Astrocyte of the cerebellum (primary cell): ENCODE data around the gene GDI1.
"Not testable (repeated sequence)": the region's sequence is repeated elsewhere in the genome, so short reads cannot be mapped to it uniquely, and the experiment has no call there.

Experiments
- DNase-seq: peaks from one replicate; pipeline ENCODE4 v3.0.0-alpha.2; 2011; ENCODE audit warnings: low read depth
- H3K4me3 ChIP-seq: 2 replicates; pipeline ENCODE4 v1.5.1; 2011; ENCODE audit warnings: mild to moderate bottlenecking, low read depth, low read length, moderate library complexity
- CTCF ChIP-seq: IDR thresholded peaks from 2 replicates; pipeline ENCODE4 v1.5.1; 2012; ENCODE audit warnings: low read length, low read depth, moderate library complexity, mild to moderate bottlenecking; ENCODE audit errors: missing control alignments
- in situ Hi-C: cut with HindIII; loops from 2 replicates; pipeline ENCODE4 v1.10.0; 2017; ENCODE audit warnings: low sequenced_read_pairs

GDI1 gene

GRCh38 chrX:154398668-154399526, 38.1 kb upstream of the GDI1 start:
- H3K4me3 ChIP-seq: peak overlapping the region; percentile 88
- DNase-seq: peak; percentile 69
- peak; percentile 74 for TF ChIP-seq CTCF
- in situ Hi-C loops: no loop called here

GRCh38 chrX:154399527-154400368, 37.2 kb upstream of the GDI1 start:
- in situ Hi-C loops: no loop called here
- DNase-seq: no peak
- no peak for TF ChIP-seq CTCF

GRCh38 chrX:154400369-154400817, 36.6 kb upstream of the GDI1 start:
- H3K4me3 ChIP-seq: peak overlapping the region; percentile 88
- DNase-seq, in situ Hi-C loops: not testable (repeated sequence)

More at GRCh38 chrX:154399527-154400368, 37.2 kb upstream of the GDI1 start:
- H3K4me3 ChIP-seq: peak overlapping the region; percentile 88

- no peak for TF ChIP-seq CTCF
- no peak overlapping the region for H3K4me3 ChIP-seq
- in situ Hi-C loops: no loop called here
- DNase-seq: no peak
Observed at GRCh38 chrX:154401045-154401799, 35.7 kb upstream of the GDI1 start.

- DNase-seq: no peak
- TF ChIP-seq CTCF: no peak
- H3K4me3 ChIP-seq: no peak overlapping the region
- in situ Hi-C loops: no loop called here
Observed at GRCh38 chrX:154401918-154402621, 34.9 kb upstream of the GDI1 start.

- H3K4me3 ChIP-seq: no peak overlapping the region
- no peak for TF ChIP-seq CTCF
- in situ Hi-C loops: no loop called here
- DNase-seq: no peak
Observed at GRCh38 chrX:154402622-154403127, 34.3 kb upstream of the GDI1 start.
